HepG2 (cell line): ENCODE results near the gene ECHS1. TPM values are rescaled to one million over a fixed set of nuclear protein-coding genes. Genes with fewer than 3 reads are reported as not detected.

Experiments used
- AGO2 ChIP-seq: fragments of 200-400 bp; formaldehyde crosslinking; optimal IDR thresholded peaks from 2 replicates; pipeline ENCODE3; 2017; ENCODE audit warnings: mild to moderate bottlenecking, low read depth, low read length, moderate library complexity
- ARID3A ChIP-seq: IDR thresholded peaks from 2 replicates; pipeline ENCODE4 v1.6.1; 2012; ENCODE audit warnings: low read depth, low read length, improper control_type of control experiment
- CHD2 ChIP-seq: IDR thresholded peaks from 2 replicates; pipeline ENCODE4 v1.6.1; 2011; ENCODE audit warnings: low read depth, low read length, improper control_type of control experiment
- CREB1 ChIP-seq, 2 experiments: fragments of 450-650 bp in 1 of 2; IDR thresholded peaks; 2 replicates each; pipeline ENCODE4 v1.6.1; 2016 to 2017; ENCODE audit warnings: control low read depth in 1 of 2, mild to moderate bottlenecking in 1 of 2, missing compliant biosample characterization in 1 of 2, missing genetic modification characterization in 1 of 2
- MYNN ChIP-seq: sonication (generic); formaldehyde crosslinking; IDR thresholded peaks from 2 replicates; pipeline ENCODE4 v1.4.0; 2020; ENCODE audit warnings: mild to moderate bottlenecking, low read depth, missing genetic modification reagents
- PATZ1 ChIP-seq: sonication (generic); formaldehyde crosslinking; IDR thresholded peaks from 2 replicates; pipeline ENCODE4 v1.4.0; 2020; ENCODE audit warnings: missing genetic modification reagents
- THAP9 ChIP-seq: sonication (generic); formaldehyde crosslinking; IDR thresholded peaks from 2 replicates; pipeline ENCODE4; 2020; ENCODE audit warnings: missing genetic modification reagents, mild to moderate bottlenecking, borderline replicate concordance
- ZBTB14 ChIP-seq: sonication (generic); formaldehyde crosslinking; IDR thresholded peaks from 2 replicates; pipeline ENCODE4 v1.4.0; 2020; ENCODE audit warnings: missing genetic modification reagents
- ZNF18 ChIP-seq: sonication (generic); formaldehyde crosslinking; IDR thresholded peaks from 2 replicates; pipeline ENCODE4 v1.8.0; 2022; ENCODE audit warnings: mild to moderate bottlenecking, missing genetic modification reagents; ENCODE audit not compliant: insufficient replicate concordance
- ZNF30 ChIP-seq: sonication (generic); formaldehyde crosslinking; IDR thresholded peaks from 2 replicates; pipeline ENCODE4 v1.5.0; 2020; ENCODE audit warnings: mild to moderate bottlenecking, missing genetic modification reagents
- ZNF326 ChIP-seq: sonication (generic); formaldehyde crosslinking; IDR thresholded peaks from 2 replicates; pipeline ENCODE4 v1.4.0; 2020; ENCODE audit warnings: missing genetic modification reagents, borderline replicate concordance
- polyA plus RNA-seq, 8 experiments: library from polyadenylated mRNA; depleted of rRNA in 3 of 8; stranded (reverse) in 7 of 8; unstranded in 1 of 8; fragments of >200 nt; fragmentation: Illumina TruSeq in 4 of 8; extraction: Trizol in 4 of 8; gene quantifications; 2 replicates each; pipeline versions ENCODE4 v1.2.1 to v1.2.3, GENCODE V29; 2011 to 2016; ENCODE audit warnings: low read depth in 4 of 8, missing spikeins in 1 of 8, mixed read lengths in 1 of 8; ENCODE audit not compliant: insufficient read depth in 1 of 8
- total RNA-seq, 5 experiments: library from RNA; depleted of rRNA; stranded (reverse); fragments of >200 nt; fragmentation: Illumina TruSeq; extraction: Trizol; gene quantifications; 2 replicates each; pipeline ENCODE4 v1.2.3, GENCODE V29; 2016; ENCODE audit warnings: low read depth in 1 of 5
- TF ChIP-seq, protein P1 (sequence below): IDR thresholded peaks from 2 replicates; pipeline ENCODE4 v1.6.1; 2012; ENCODE audit warnings: inconsistent platforms
- TF ChIP-seq, protein P2 (sequence below): sonication (generic); formaldehyde crosslinking; IDR thresholded peaks from 2 replicates; pipeline ENCODE4 v1.4.0; 2020; ENCODE audit warnings: missing genetic modification reagents

Gene ECHS1
- total and polyA plus RNA-seq, 2 of the 13 experiments (the other 11 are each of a cell fraction or from before 2014, with no cell fraction given), result 32.7 to 195 TPM

DNA sequence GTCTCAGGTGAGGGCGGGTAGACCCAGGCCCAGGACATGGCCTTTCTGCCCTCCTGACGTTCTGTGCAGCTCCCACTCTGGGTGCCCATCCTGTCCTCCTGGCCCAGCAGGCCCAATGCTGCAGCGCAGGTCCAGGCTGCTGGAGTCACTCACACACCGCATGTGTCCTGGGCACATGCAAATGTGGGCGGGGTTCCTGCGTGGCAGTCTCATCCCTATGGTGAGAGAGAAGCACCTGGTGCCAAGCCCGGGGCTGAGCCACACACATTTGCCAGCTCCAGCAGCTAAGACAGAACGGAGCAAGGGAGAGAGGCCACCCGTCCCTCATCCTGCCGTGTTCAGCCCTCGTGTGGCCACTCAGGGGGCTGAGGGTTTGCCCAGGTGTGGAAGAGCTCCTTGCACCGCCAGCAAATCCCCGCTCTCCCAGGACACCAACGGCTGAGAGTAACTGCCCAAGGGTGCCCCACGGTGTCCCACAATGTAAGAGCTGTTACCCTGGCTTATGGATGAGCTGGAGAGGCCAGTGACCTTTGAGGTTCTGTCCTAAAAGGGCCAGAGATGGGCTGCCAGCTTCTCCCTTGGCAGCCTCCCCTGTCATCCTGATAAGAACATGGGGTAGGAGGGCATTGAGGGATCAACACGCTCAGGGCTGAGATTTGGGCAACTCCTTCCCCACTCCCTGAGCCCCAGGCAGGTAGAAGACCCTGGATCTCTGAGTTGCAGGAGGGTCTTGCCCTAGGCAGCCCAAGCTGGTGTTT lies 19.8 kb downstream of the ECHS1 start (continued):
- TF ChIP-seq, protein P1, sequence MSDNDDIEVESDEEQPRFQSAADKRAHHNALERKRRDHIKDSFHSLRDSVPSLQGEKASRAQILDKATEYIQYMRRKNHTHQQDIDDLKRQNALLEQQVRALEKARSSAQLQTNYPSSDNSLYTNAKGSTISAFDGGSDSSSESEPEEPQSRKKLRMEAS, result 0 out of 2 replicates have a peak, but pooled peaks have one; percentile 21
- TF ChIP-seq ARID3A, result no peak
- no peak for TF ChIP-seq ZNF18 (CRISPR knock-in tag)
- TF ChIP-seq ZNF326 (CRISPR knock-in tag), result peak; percentile 78; the same call in 1 of the 2 replicates
- TF ChIP-seq ZNF30 (CRISPR knock-in tag), result no peak
- no peak for TF ChIP-seq CREB1 (IDR thresholded peaks at IDR 0.05)
- TF ChIP-seq CREB1 (CRISPR knock-in tag; IDR thresholded peaks at IDR 0.05), result no peak
- TF ChIP-seq PATZ1, result no peak
- TF ChIP-seq ZBTB14 (CRISPR knock-in tag), result no peak
- no peak for TF ChIP-seq MYNN (CRISPR knock-in tag)
- TF ChIP-seq CHD2, result 0 out of 2 replicates have a peak, but pooled peaks have one; percentile 15
- TF ChIP-seq, protein P2, sequence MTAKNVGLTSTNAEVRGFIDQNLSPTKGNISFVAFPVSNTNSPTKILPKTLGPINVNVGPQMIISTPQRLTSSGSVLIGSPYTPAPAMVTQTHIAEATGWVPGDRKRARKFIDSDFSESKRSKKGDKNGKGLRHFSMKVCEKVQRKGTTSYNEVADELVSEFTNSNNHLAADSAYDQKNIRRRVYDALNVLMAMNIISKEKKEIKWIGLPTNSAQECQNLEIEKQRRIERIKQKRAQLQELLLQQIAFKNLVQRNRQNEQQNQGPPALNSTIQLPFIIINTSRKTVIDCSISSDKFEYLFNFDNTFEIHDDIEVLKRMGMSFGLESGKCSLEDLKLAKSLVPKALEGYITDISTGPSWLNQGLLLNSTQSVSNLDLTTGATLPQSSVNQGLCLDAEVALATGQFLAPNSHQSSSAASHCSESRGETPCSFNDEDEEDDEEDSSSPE (CRISPR knock-in tag), result no peak
- TF ChIP-seq AGO2, result peak; percentile 99
- TF ChIP-seq THAP9, result 0 out of 2 replicates have a peak, but pooled peaks have one; percentile 17
